A673 (cell line): ENCODE data around the gene GPR68.

Experiments
- EZH2 ChIP-seq: fragments of 200-600 bp; sonication (generic); IDR thresholded peaks from 2 replicates; pipeline ENCODE4 v1.6.1; 2017; ENCODE audit warnings: borderline replicate concordance, low read depth, mild to moderate bottlenecking, mixed read lengths, antibody characterized with exemption, low read length; ENCODE audit not compliant: poor library complexity, severe bottlenecking
- TF ChIP-seq, protein P1 (sequence below): fragments of 300-800, 200-600 bp; sonication (generic); conservative IDR thresholded peaks from 2 replicates; pipeline ENCODE4 v1.5.1; 2017; ENCODE audit warnings: low read depth, mild to moderate bottlenecking, antibody characterized with exemption, low read length, moderate library complexity, mixed read lengths

- TF ChIP-seq, protein P1, sequence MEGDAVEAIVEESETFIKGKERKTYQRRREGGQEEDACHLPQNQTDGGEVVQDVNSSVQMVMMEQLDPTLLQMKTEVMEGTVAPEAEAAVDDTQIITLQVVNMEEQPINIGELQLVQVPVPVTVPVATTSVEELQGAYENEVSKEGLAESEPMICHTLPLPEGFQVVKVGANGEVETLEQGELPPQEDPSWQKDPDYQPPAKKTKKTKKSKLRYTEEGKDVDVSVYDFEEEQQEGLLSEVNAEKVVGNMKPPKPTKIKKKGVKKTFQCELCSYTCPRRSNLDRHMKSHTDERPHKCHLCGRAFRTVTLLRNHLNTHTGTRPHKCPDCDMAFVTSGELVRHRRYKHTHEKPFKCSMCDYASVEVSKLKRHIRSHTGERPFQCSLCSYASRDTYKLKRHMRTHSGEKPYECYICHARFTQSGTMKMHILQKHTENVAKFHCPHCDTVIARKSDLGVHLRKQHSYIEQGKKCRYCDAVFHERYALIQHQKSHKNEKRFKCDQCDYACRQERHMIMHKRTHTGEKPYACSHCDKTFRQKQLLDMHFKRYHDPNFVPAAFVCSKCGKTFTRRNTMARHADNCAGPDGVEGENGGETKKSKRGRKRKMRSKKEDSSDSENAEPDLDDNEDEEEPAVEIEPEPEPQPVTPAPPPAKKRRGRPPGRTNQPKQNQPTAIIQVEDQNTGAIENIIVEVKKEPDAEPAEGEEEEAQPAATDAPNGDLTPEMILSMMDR: no peak
- TF ChIP-seq EZH2: no peak
Measured at GRCh38 chr14:91202234-91202974, 42.1 kb downstream of the GPR68 start.
